GM10847 (cell line): ENCODE measurements around the gene TPI1.

Experiments
- POLR2A ChIP-seq: IDR thresholded peaks from 2 replicates; pipeline ENCODE4 v1.6.1; 2011; ENCODE audit not compliant: insufficient read length; ENCODE audit errors: extremely low read depth

The TPI1 gene

GRCh38 chr12:6867413-6868210, at the start of gene TPI1:
TPI1 (plus strand) TSS chr12:6867531; CDS start chr12:6867567, 36 bp downstream.
- peak; percentile 98 for TF ChIP-seq POLR2A

- TF ChIP-seq POLR2A = no peak
Observed at GRCh38 chr12:6817662-6818157, 49.6 kb upstream of the TPI1 start.

- TF ChIP-seq POLR2A = no peak
Observed at GRCh38 chr12:6818222-6818621, 49.1 kb upstream of the TPI1 start.

GRCh38 chr12:6818645-6819044, 48.7 kb upstream of the TPI1 start:
- TF ChIP-seq POLR2A = no peak

- no peak for TF ChIP-seq POLR2A
Observed at GRCh38 chr12:6819106-6820030, 48.0 kb upstream of the TPI1 start.

GRCh38 chr12:6820166-6820565, 47.2 kb upstream of the TPI1 start:
- no peak for TF ChIP-seq POLR2A

- no peak for TF ChIP-seq POLR2A
Observed at GRCh38 chr12:6821591-6822425, 45.5 kb upstream of the TPI1 start, which contains the start of gene GPR162. GPR162 (plus strand) TSS chr12:6821821; CDS start chr12:6823899, 2,078 bp downstream.

GRCh38 chr12:6822426-6823135, 44.8 kb upstream of the TPI1 start:
- no peak for TF ChIP-seq POLR2A

GRCh38 chr12:6823182-6824084, 43.9 kb upstream of the TPI1 start:
- no peak for TF ChIP-seq POLR2A

GRCh38 chr12:6824085-6824775, 43.1 kb upstream of the TPI1 start:
- no peak for TF ChIP-seq POLR2A

GRCh38 chr12:6824901-6825381, 42.4 kb upstream of the TPI1 start:
- no peak for TF ChIP-seq POLR2A

- no peak for TF ChIP-seq POLR2A
Observed at GRCh38 chr12:6825398-6826124, 41.8 kb upstream of the TPI1 start.

GRCh38 chr12:6826125-6826733, 41.1 kb upstream of the TPI1 start:
- TF ChIP-seq POLR2A = no peak
